KOPT-K1 (cell line): ENCODE results near the gene RGS8.

Experiments
- H3K27ac ChIP-seq: fragments of 200-600 bp; sonication (generic); 2 replicates; pipeline ENCODE4 v1.5.1; 2016; ENCODE audit warnings: antibody characterized with exemption, mild to moderate bottlenecking, low read depth, low read length; ENCODE audit not compliant: poor library complexity, severe bottlenecking
- H3K36me3 ChIP-seq: fragments of 200-600 bp; sonication (generic); 2 replicates; pipeline ENCODE4 v1.5.1; 2017; ENCODE audit warnings: antibody characterized with exemption, mild to moderate bottlenecking, low read length, moderate library complexity; ENCODE audit not compliant: insufficient read depth
- H3K9me3 ChIP-seq: fragments of 200-600 bp; sonication (generic); 2 replicates; pipeline ENCODE4 v1.5.1; 2017; ENCODE audit warnings: antibody characterized with exemption, low read length, mild to moderate bottlenecking; ENCODE audit not compliant: insufficient read depth, poor library complexity, severe bottlenecking

RGS8 gene

GRCh38 chr1:182684116-182684828 lies at the start of gene RGS8:
Gene RGS8, minus strand, starts transcription at chr1:182684587. Its CDS starts 14,938 bp downstream, at chr1:182669649.
- H3K36me3 ChIP-seq, result no peaks in the 10 kb centered on the region
- no peak within 1 kb of the TSS for H3K27ac ChIP-seq
- H3K9me3 ChIP-seq, result no peaks in the 10 kb centered on the region

- Histone ChIP-seq H3K36me3 (no peaks in the 10 kb centered on the region), H3K27ac (no peak overlapping the region), H3K9me3 (peaks cover 5% of the 10 kb centered on the region)
Observed at GRCh38 chr1:182731852-182732575, 47.6 kb upstream of the RGS8 start.

- no peak overlapping the region for H3K27ac ChIP-seq
Observed at GRCh38 chr1:182726912-182727311, 42.5 kb upstream of the RGS8 start.

GRCh38 chr1:182725259-182726255 lies 41.2 kb upstream of the RGS8 start:
- H3K27ac ChIP-seq, result no peak overlapping the region
- no peaks in the 10 kb centered on the region for H3K36me3 ChIP-seq
- no peaks in the 10 kb centered on the region for H3K9me3 ChIP-seq

More at GRCh38 chr1:182726912-182727311, 42.5 kb upstream of the RGS8 start:
- H3K36me3 ChIP-seq, result no peaks in the 10 kb centered on the region
- no peaks in the 10 kb centered on the region for H3K9me3 ChIP-seq

- no peaks in the 10 kb centered on the region for H3K9me3 ChIP-seq
- no peaks in the 10 kb centered on the region for H3K36me3 ChIP-seq
- no peak overlapping the region for H3K27ac ChIP-seq
Observed at GRCh38 chr1:182724215-182724614, 39.8 kb upstream of the RGS8 start.

GRCh38 chr1:182723200-182723599 lies 38.8 kb upstream of the RGS8 start:
- Histone ChIP-seq H3K36me3 (no peaks in the 10 kb centered on the region), H3K27ac (no peak overlapping the region), H3K9me3 (no peaks in the 10 kb centered on the region)

GRCh38 chr1:182721525-182721924 lies 37.1 kb upstream of the RGS8 start:
- Histone ChIP-seq H3K9me3 (no peaks in the 10 kb centered on the region), H3K36me3 (no peaks in the 10 kb centered on the region), H3K27ac (no peak overlapping the region)

- Histone ChIP-seq H3K9me3 (no peaks in the 10 kb centered on the region), H3K27ac (no peak overlapping the region), H3K36me3 (no peaks in the 10 kb centered on the region)
Observed at GRCh38 chr1:182720463-182720862, 36.1 kb upstream of the RGS8 start.

- H3K36me3 ChIP-seq, result no peaks in the 10 kb centered on the region
- no peak overlapping the region for H3K27ac ChIP-seq
- H3K9me3 ChIP-seq, result no peaks in the 10 kb centered on the region
Observed at GRCh38 chr1:182719553-182719952, 35.2 kb upstream of the RGS8 start.

- H3K36me3 ChIP-seq, result no peaks in the 10 kb centered on the region
- H3K27ac ChIP-seq, result no peak overlapping the region
- no peaks in the 10 kb centered on the region for H3K9me3 ChIP-seq
Observed at GRCh38 chr1:182718311-182718710, 33.9 kb upstream of the RGS8 start.

- Histone ChIP-seq H3K27ac (no peak overlapping the region), H3K36me3 (no peaks in the 10 kb centered on the region), H3K9me3 (no peaks in the 10 kb centered on the region)
Observed at GRCh38 chr1:182716740-182717720, 32.6 kb upstream of the RGS8 start.

GRCh38 chr1:182715531-182715930 lies 31.1 kb upstream of the RGS8 start:
- Histone ChIP-seq H3K9me3 (no peaks in the 10 kb centered on the region), H3K27ac (no peak overlapping the region)

GRCh38 chr1:182714546-182714945 lies 30.2 kb upstream of the RGS8 start:
- Histone ChIP-seq H3K9me3 (no peaks in the 10 kb centered on the region), H3K27ac (no peak overlapping the region), H3K36me3 (no peaks in the 10 kb centered on the region)

More at GRCh38 chr1:182715531-182715930, 31.1 kb upstream of the RGS8 start:
- H3K36me3 ChIP-seq, result no peaks in the 10 kb centered on the region

GRCh38 chr1:182713939-182714338 lies 29.6 kb upstream of the RGS8 start:
- Histone ChIP-seq H3K36me3 (no peaks in the 10 kb centered on the region), H3K9me3 (no peaks in the 10 kb centered on the region)

More at GRCh38 chr1:182713939-182714338, 29.6 kb upstream of the RGS8 start:
- H3K27ac ChIP-seq, result no peak overlapping the region
